ENCODE results near the gene CTNNA3. TPM values are rescaled to one million over a fixed set of nuclear protein-coding genes. Genes with fewer than 3 reads are reported as not detected.

CTNNA3 gene
- total RNA-seq, 4 donors from 2014 or later: 0.68 to 75.2 (median 1.4) TPM

GRCh38 chr10:66622050-66622449, 1073.9 kb downstream of the CTNNA3 start:
- Histone ChIP-seq H3K9me3 (no peaks in the 10 kb centered on the region), H3K27ac (no peak overlapping the region), H3K36me3 (no peaks in the 10 kb centered on the region), H3K4me3 (no peak overlapping the region), H3K4me1 (no peaks in the 10 kb centered on the region), H3K27me3 (no peaks in the 10 kb centered on the region)
- TF ChIP-seq EP300 (IDR thresholded peaks at IDR 0.05; ENCODE audit: low read depth) (no peak), POLR2A (IDR thresholded peaks at IDR 0.05) (no peak), CTCF (IDR thresholded peaks at IDR 0.05) (no peak), POLR2AphosphoS5 (IDR thresholded peaks at IDR 0.05) (no peak)
- in situ Hi-C loops (cut with MboI; ENCODE audit: low pct_ligation_motif_present in 1 of 4, low pct_unique_long_range_greater_than_20kb in 1 of 4, low sequenced_read_pairs in 3 of 4) (no loop called here), intact Hi-C loops (cut with DNase I; ENCODE audit: low total_unique reads) (no loop called here)
- no peak for DNase-seq

GRCh38 chr10:66604195-66604594, 1091.8 kb downstream of the CTNNA3 start:
- Histone ChIP-seq H3K27ac (no peak overlapping the region), H3K9me3 (peaks cover 4 to 6% of the 10 kb centered on the region in 2 donors), H3K27me3 (no peaks in the 10 kb centered on the region), H3K36me3 (no peaks in the 10 kb centered on the region), H3K4me3 (no peak overlapping the region), H3K4me1 (no peaks in the 10 kb centered on the region)
- 64 to 88% methylated on average over 5 to 10 of the region's 10 CpGs for WGBS, 2 donors (ENCODE audit: low coverage in 1 of 2)
- no peak for DNase-seq
- intact Hi-C loops (cut with DNase I; ENCODE audit: low total_unique reads): no loop called here
- in situ Hi-C loops (cut with MboI; ENCODE audit: low pct_ligation_motif_present in 1 of 4, low pct_unique_long_range_greater_than_20kb in 1 of 4, low sequenced_read_pairs in 3 of 4): no loop called here
- TF ChIP-seq EP300 (IDR thresholded peaks at IDR 0.05; ENCODE audit: low read depth) (no peak), CTCF (IDR thresholded peaks at IDR 0.05) (no peak), POLR2A (IDR thresholded peaks at IDR 0.05) (no peak), POLR2AphosphoS5 (IDR thresholded peaks at IDR 0.05) (no peak)

- in situ Hi-C loops (cut with MboI; ENCODE audit: low pct_ligation_motif_present in 1 of 4, low pct_unique_long_range_greater_than_20kb in 1 of 4, low sequenced_read_pairs in 3 of 4) (no loop called here), intact Hi-C loops (cut with DNase I; ENCODE audit: low total_unique reads) (no loop called here)
- H3K27ac ChIP-seq: no peak overlapping the region
- H3K27me3 ChIP-seq: no peaks in the 10 kb centered on the region
- peaks cover 0 to 2% of the 10 kb centered on the region in 2 donors for H3K9me3 ChIP-seq
- 50 to 57% methylated on average over 2 of the region's 2 CpGs for WGBS, 2 donors (ENCODE audit: low coverage in 1 of 2)
- DNase-seq: no peak
- no peaks in the 10 kb centered on the region for H3K36me3 ChIP-seq
- TF ChIP-seq CTCF (IDR thresholded peaks at IDR 0.05) (no peak), POLR2A (IDR thresholded peaks at IDR 0.05) (no peak), POLR2AphosphoS5 (IDR thresholded peaks at IDR 0.05) (no peak), EP300 (IDR thresholded peaks at IDR 0.05; ENCODE audit: low read depth) (no peak)
- H3K4me1 ChIP-seq: no peaks in the 10 kb centered on the region
- H3K4me3 ChIP-seq: no peak overlapping the region
Observed at GRCh38 chr10:66591865-66592264, 1104.1 kb downstream of the CTNNA3 start.

- in situ Hi-C loops (cut with MboI; ENCODE audit: low pct_ligation_motif_present in 1 of 4, low pct_unique_long_range_greater_than_20kb in 1 of 4, low sequenced_read_pairs in 3 of 4): no loop called here
- intact Hi-C loops (cut with DNase I; ENCODE audit: low total_unique reads): no loop called here
- TF ChIP-seq CTCF (IDR thresholded peaks at IDR 0.05): no peak
- TF ChIP-seq EP300 (IDR thresholded peaks at IDR 0.05; ENCODE audit: low read depth): no peak
- TF ChIP-seq POLR2AphosphoS5 (IDR thresholded peaks at IDR 0.05): no peak
- TF ChIP-seq POLR2A (IDR thresholded peaks at IDR 0.05): no peak
Observed at GRCh38 chr10:66587680-66588050, 1108.3 kb downstream of the CTNNA3 start.

More at GRCh38 chr10:66587680-66588050, 1108.3 kb downstream of the CTNNA3 start:
- no peak for DNase-seq
- 84% methylated on average over 5 of the region's 5 CpGs; no CpG with 5 or more reads in 1 of the 2 donors for WGBS, 2 donors (ENCODE audit: low coverage in 1 of 2)
- Histone ChIP-seq H3K36me3 (no peaks in the 10 kb centered on the region), H3K27ac (no peak overlapping the region), H3K27me3 (no peaks in the 10 kb centered on the region), H3K9me3 (no peaks in the 10 kb centered on the region), H3K4me3 (no peak overlapping the region), H3K4me1 (no peaks in the 10 kb centered on the region)
